Small intestine (tissue), 7 donors: Measurements from ENCODE around the gene RFX2. TPM values are rescaled to one million over a fixed set of nuclear protein-coding genes. Genes with fewer than 3 reads are reported as not detected.

Experiments used
- DNase-seq, 2 donors: peaks; one replicate each; pipeline versions ENCODE4 v3.0.0 to v3.0.0-alpha.2; 2013
- FAIRE-seq: peaks from 2 replicates; lab custom pipeline; 2012; peaks lifted over from hg19 to GRCh38; lab: Jason Lieb, UNC
- H3K27ac ChIP-seq, 3 donors: one replicate each; pipeline ENCODE4 v1.5.1; 2013; ENCODE audit warnings: low read length in 2 of 3, mild to moderate bottlenecking in 2 of 3, control low read depth in 1 of 3, inconsistent platforms in 1 of 3, low read depth in 1 of 3, moderate library complexity in 1 of 3
- H3K27me3 ChIP-seq, 3 donors: one replicate each; pipeline ENCODE4 v1.6.1; 2013; ENCODE audit warnings: low read length in 3 of 3, inconsistent platforms in 1 of 3; ENCODE audit not compliant: control insufficient read depth in 3 of 3, insufficient read depth in 3 of 3
- H3K36me3 ChIP-seq, 3 donors: one replicate each; pipeline ENCODE4 v1.6.1; 2013; ENCODE audit warnings: low read length in 3 of 3, inconsistent platforms in 1 of 3, low read depth in 1 of 3, mild to moderate bottlenecking in 1 of 3, moderate library complexity in 1 of 3; ENCODE audit not compliant: control insufficient read depth in 3 of 3, insufficient read depth in 2 of 3
- H3K4me1 ChIP-seq, 3 donors: one replicate each; pipeline ENCODE4 v1.6.1; 2013; ENCODE audit warnings: low read length in 2 of 3, inconsistent platforms in 1 of 3, low read depth in 1 of 3, mild to moderate bottlenecking in 1 of 3, moderate library complexity in 1 of 3; ENCODE audit not compliant: control insufficient read depth in 3 of 3, insufficient read depth in 2 of 3
- H3K4me3 ChIP-seq, 3 donors: one replicate each; pipeline ENCODE4 v1.5.1; 2013; ENCODE audit warnings: low read length in 3 of 3, control low read depth in 1 of 3, inconsistent platforms in 1 of 3, low read depth in 1 of 3, mild to moderate bottlenecking in 1 of 3, moderate library complexity in 1 of 3
- H3K9me3 ChIP-seq, 2 donors: one replicate each; pipeline ENCODE4 v1.6.1; 2013; ENCODE audit warnings: low read depth in 1 of 2, low read length in 1 of 2; ENCODE audit not compliant: control insufficient read depth in 2 of 2, insufficient read depth in 1 of 2
- WGBS, 3 donors: extraction: QIAGEN DNeasy Blood & Tissue Kit; methylation state at CpG; one replicate each; pipeline ENCODE4 v1.1.7; 2013; 5-methylcytosine and 5-hydroxymethylcytosine counted together
- polyA plus RNA-seq, 4 donors: library from polyadenylated mRNA; stranded (reverse) in 3 of 4; unstranded in 1 of 4; fragments of 200-250 nt in 3 of 4; fragments of 120-200 nt in 1 of 4; gene quantifications; one replicate each; pipeline versions ENCODE4 v1.2.1 to v1.2.3, GENCODE V29; 2013
- donor health status: healthy with polysubstance abuse.
- donor health status: control.
- donor health status: control.
- donor health status: Bipolar disorder and iron deficiency.
- donor health status: healthy.

The RFX2 gene
- polyA plus RNA-seq, 4 donors = 1.1 to 9.1 (median 2.3) TPM

GRCh38 chr19:5999693-6000092 is 110.6 kb downstream of the RFX2 start:
- FAIRE-seq (no peak), DNase-seq (no peak)
- H3K9me3 ChIP-seq = peaks cover 0 to 7% of the 10 kb centered on the region in 2 donors
- no peaks in the 10 kb centered on the region for H3K27me3 ChIP-seq
- H3K36me3 ChIP-seq = peaks cover 0 to 77% (median 3%) of the 10 kb centered on the region in 3 donors
- H3K27ac ChIP-seq = no peak overlapping the region
- WGBS, 3 donors = 91 to 97% (median 96%) methylated on average over 6 of the region's 6 CpGs
- H3K4me1 ChIP-seq = peaks cover 0 to under 1% (median 0%) of the 10 kb centered on the region in 3 donors
- H3K4me3 ChIP-seq = no peak overlapping the region

- 87 to 91% (median 88%) methylated on average over 17 of the region's 17 CpGs for WGBS, 3 donors
Observed at GRCh38 chr19:5997371-5997770, 112.9 kb downstream of the RFX2 start.

GRCh38 chr19:5996623-5997320 is 113.5 kb downstream of the RFX2 start:
- peaks cover 0 to 7% of the 10 kb centered on the region in 2 donors for H3K9me3 ChIP-seq
- H3K4me1 ChIP-seq = peaks cover 0 to 11% (median 0%) of the 10 kb centered on the region in 3 donors
- 93 to 94% (median 94%) methylated on average over 37 of the region's 37 CpGs for WGBS, 3 donors
- FAIRE-seq (no peak), DNase-seq (no peak)
- H3K4me3 ChIP-seq = no peak overlapping the region
- no peaks in the 10 kb centered on the region for H3K27me3 ChIP-seq
- no peak overlapping the region for H3K27ac ChIP-seq
- H3K36me3 ChIP-seq = peaks cover 0 to 83% (median 3%) of the 10 kb centered on the region in 3 donors

More at GRCh38 chr19:5997371-5997770, 112.9 kb downstream of the RFX2 start:
- Histone ChIP-seq H3K9me3 (peaks cover 0 to 7% of the 10 kb centered on the region in 2 donors), H3K27ac (no peak overlapping the region), H3K27me3 (no peaks in the 10 kb centered on the region), H3K4me3 (no peak overlapping the region), H3K4me1 (peaks cover 0 to 11% (median 0%) of the 10 kb centered on the region in 3 donors), H3K36me3 (peaks cover 0 to 83% (median 3%) of the 10 kb centered on the region in 3 donors)
- DNase-seq (no peak), FAIRE-seq (no peak)

- Histone ChIP-seq H3K27ac (no peak overlapping the region), H3K4me1 (peaks cover 0 to 11% (median 0%) of the 10 kb centered on the region in 3 donors), H3K36me3 (peaks cover 0 to 83% (median 3%) of the 10 kb centered on the region in 3 donors), H3K27me3 (no peaks in the 10 kb centered on the region), H3K4me3 (no peak overlapping the region), H3K9me3 (peaks cover 0 to 9% of the 10 kb centered on the region in 2 donors)
- FAIRE-seq (no peak), DNase-seq (no peak)
- WGBS, 3 donors = 89 to 92% (median 91%) methylated on average over 26 of the region's 26 CpGs
Observed at GRCh38 chr19:5996102-5996501, 114.2 kb downstream of the RFX2 start.

GRCh38 chr19:5995606-5996005 is 114.7 kb downstream of the RFX2 start:
- WGBS, 3 donors = 89 to 92% (median 91%) methylated on average over 16 of the region's 16 CpGs
- Histone ChIP-seq H3K36me3 (peaks cover 0 to 80% (median 3%) of the 10 kb centered on the region in 3 donors), H3K27ac (no peak overlapping the region), H3K27me3 (no peaks in the 10 kb centered on the region), H3K9me3 (peaks cover 0 to 9% of the 10 kb centered on the region in 2 donors), H3K4me1 (peaks cover 0 to 11% (median 0%) of the 10 kb centered on the region in 3 donors), H3K4me3 (no peak overlapping the region)
- FAIRE-seq (no peak), DNase-seq (no peak)

GRCh38 chr19:5994405-5995165 is 115.7 kb downstream of the RFX2 start:
- peaks cover 0 to 71% (median 3%) of the 10 kb centered on the region in 3 donors for H3K36me3 ChIP-seq
- no peak for DNase-seq
- FAIRE-seq = no peak
- peaks cover 0 to 3% of the 10 kb centered on the region in 2 donors for H3K9me3 ChIP-seq
- peak overlapping the region in 1 of 3 donors; percentile 45 for H3K27ac ChIP-seq
- no peak overlapping the region for H3K4me3 ChIP-seq
- H3K27me3 ChIP-seq = no peaks in the 10 kb centered on the region
- H3K4me1 ChIP-seq = peaks cover 0 to 11% (median 0%) of the 10 kb centered on the region in 3 donors
- 90 to 94% (median 91%) methylated on average over 26 to 29 of the region's 29 CpGs for WGBS, 3 donors

- Histone ChIP-seq H3K36me3 (peaks cover 0 to 66% (median 3%) of the 10 kb centered on the region in 3 donors), H3K4me1 (peaks cover 0 to 11% (median 0%) of the 10 kb centered on the region in 3 donors), H3K27me3 (no peaks in the 10 kb centered on the region), H3K9me3 (peaks cover 0 to 3% of the 10 kb centered on the region in 2 donors), H3K27ac (peak overlapping the region in 1 of 3 donors; percentile 45), H3K4me3 (no peak overlapping the region)
- WGBS, 3 donors = 59 to 84% (median 78%) methylated on average over 30 of the region's 30 CpGs
- no peak for FAIRE-seq
- peak in 1 of 2 donors; percentile 31 for DNase-seq
Observed at GRCh38 chr19:5993648-5994358, 116.5 kb downstream of the RFX2 start.

- DNase-seq = no peak
- Histone ChIP-seq H3K4me1 (peaks cover 0 to 11% (median 0%) of the 10 kb centered on the region in 3 donors), H3K27me3 (no peaks in the 10 kb centered on the region), H3K27ac (peak overlapping the region in 2 of 3 donors; percentile 36 to 52), H3K4me3 (no peak overlapping the region), H3K36me3 (peaks cover 0 to 62% (median 3%) of the 10 kb centered on the region in 3 donors), H3K9me3 (peaks cover 0 to 3% of the 10 kb centered on the region in 2 donors)
- 68 to 90% (median 80%) methylated on average over 13 of the region's 13 CpGs for WGBS, 3 donors
- no peak for FAIRE-seq
Observed at GRCh38 chr19:5993201-5993600, 117.1 kb downstream of the RFX2 start.
